K562 (cell line): ENCODE measurements around the gene SCMH1. TPM values are rescaled to one million over a fixed set of nuclear protein-coding genes. Genes with fewer than 3 reads are reported as not detected.

Experiments
- ATAC-seq: fragments of 200-7000 bp; cut with Tn5 transposase; 3 replicates; pipeline ENCODE4 v1.9.1; 2020; ENCODE audit warnings: moderate library complexity
- BruUV-seq: library from RNA; stranded (reverse); fragments of 400-500 nt; replicated peaks from 2 replicates; lab custom pipeline; 2021; lab: Mats Ljungman, UMichigan
- CTCF ChIA-PET: fragments of 300-600 bp; formaldehyde crosslinking; extraction: SDS; loops from one replicate; lab custom pipeline; 2021; ENCODE audit warnings: low intra/inter-chr PET ratio; lab: Yijun Ruan, JAX
- POLR2A ChIA-PET: fragments of 300-600, 350-650 bp; sonication (Branson Sonifier 250); formaldehyde crosslinking; extraction: SDS; loops from one replicate; lab custom pipeline; 2021; ENCODE audit warnings: antibody characterized with exemption, inconsistent platforms; lab: Yijun Ruan, JAX
- DNase-seq, 4 experiments: peaks; one replicate each; pipeline versions ENCODE4 v3.0.0 to v3.0.0-alpha.2; 2011 to 2018; ENCODE audit warnings: low spot score in 3 of 4, mixed read lengths in 3 of 4; ENCODE audit errors: extremely low read depth in 1 of 4
- FAIRE-seq: peaks from 2 replicates; lab custom pipeline; 2011; peaks lifted over from hg19 to GRCh38; lab: Jason Lieb, UNC
- H2AFZ ChIP-seq: 2 replicates; pipeline ENCODE4 v1.6.0; 2011; ENCODE audit warnings: low read depth, low read length, control low read depth, inconsistent platforms
- H3K27ac ChIP-seq: fragments of 200-600 bp; 3 replicates; pipeline ENCODE4 v1.8.0; 2011; ENCODE audit warnings: low read depth, mild to moderate bottlenecking, control low read depth, inconsistent platforms, low read length, moderate library complexity, mixed read lengths; ENCODE audit errors: extremely low read depth
- H3K27me3 ChIP-seq, 2 experiments: fragments of 300-600 bp in 1 of 2; 2 replicates in 1 of 2; 3 replicates in 1 of 2; pipeline versions ENCODE4 v1.6.0 to v1.8.0; 2011; ENCODE audit warnings: inconsistent platforms in 2 of 2, low read length in 2 of 2, mild to moderate bottlenecking in 1 of 2, mixed read lengths in 1 of 2, moderate library complexity in 1 of 2; ENCODE audit not compliant: control insufficient read depth in 2 of 2, insufficient read depth in 2 of 2
- H3K36me3 ChIP-seq: fragments of 300-600 bp; 3 replicates; pipeline ENCODE4 v1.8.0; 2011; ENCODE audit warnings: mild to moderate bottlenecking, low read length, inconsistent platforms; ENCODE audit not compliant: control insufficient read depth, insufficient read depth
- H3K4me1 ChIP-seq, 2 experiments: fragments of 200-600 bp in 1 of 2; replicated peaks in 1 of 2; 2 replicates in 1 of 2; 3 replicates in 1 of 2; pipeline versions ENCODE4 v1.5.1 to v1.8.0; 2011; ENCODE audit warnings: inconsistent platforms in 2 of 2, low read length in 2 of 2, mild to moderate bottlenecking in 1 of 2, mixed read lengths in 1 of 2, moderate library complexity in 1 of 2; ENCODE audit not compliant: control insufficient read depth in 2 of 2, insufficient read depth in 2 of 2
- H3K4me2 ChIP-seq: 2 replicates; pipeline ENCODE4 v1.6.1; 2011; ENCODE audit warnings: low read length, control low read depth, inconsistent platforms, mixed read lengths; ENCODE audit not compliant: insufficient read depth
- H3K4me3 ChIP-seq: fragments of 200-600 bp; sonication (generic), shearing (Covaris generic); 2 replicates; pipeline ENCODE4 v1.5.1; 2016; ENCODE audit warnings: control low read depth, inconsistent platforms
- H3K79me2 ChIP-seq: fragments of 200-600 bp; 3 replicates; pipeline ENCODE4 v1.8.0; 2011; ENCODE audit warnings: low read length, inconsistent platforms; ENCODE audit not compliant: control insufficient read depth, insufficient read depth
- H3K9ac ChIP-seq, 2 experiments: 2 replicates each; pipeline versions ENCODE4 v1.6.0 to v1.6.1; 2011; ENCODE audit warnings: low read depth in 2 of 2, low read length in 2 of 2, control low read depth in 1 of 2, inconsistent platforms in 1 of 2, mild to moderate bottlenecking in 1 of 2, mixed read lengths in 1 of 2; ENCODE audit not compliant: insufficient read depth in 1 of 2
- H3K9me1 ChIP-seq: one replicate; pipeline ENCODE4 v1.6.0; 2011; ENCODE audit warnings: inconsistent platforms, mild to moderate bottlenecking, low read length, moderate library complexity; ENCODE audit not compliant: control insufficient read depth, insufficient read depth
- H3K9me3 ChIP-seq: replicated peaks from 2 replicates; pipeline ENCODE4 v1.5.1; 2011; ENCODE audit warnings: low read depth, low read length, inconsistent platforms; ENCODE audit not compliant: control insufficient read depth, insufficient read depth
- H4K20me1 ChIP-seq: replicated peaks from 2 replicates; pipeline ENCODE4 v1.6.1; 2011; ENCODE audit warnings: low read length, inconsistent platforms, mixed read lengths; ENCODE audit not compliant: control insufficient read depth, insufficient read depth
- COPS2 ChIP-seq: fragments of 450-650 bp; conservative IDR thresholded peaks from 2 replicates; pipeline ENCODE4 v1.6.1; 2016; ENCODE audit warnings: mild to moderate bottlenecking, moderate library complexity
- CTBP1 ChIP-seq: fragments of 450-650 bp; IDR thresholded peaks from 2 replicates; pipeline ENCODE4 v1.6.1; 2016; ENCODE audit warnings: borderline replicate concordance
- ELF2 ChIP-seq: fragments of 250-450 bp; sonication (Bioruptor Pico); IDR thresholded peaks from 2 replicates; pipeline ENCODE4 v1.5.0; 2021; ENCODE audit warnings: mild to moderate bottlenecking
- HDAC1 ChIP-seq, 2 experiments: fragments of 450-650 bp; IDR thresholded peaks; 2 replicates each; pipeline ENCODE4 v1.6.1; 2016 to 2017; ENCODE audit warnings: inconsistent platforms in 1 of 2, mild to moderate bottlenecking in 1 of 2, moderate library complexity in 1 of 2
- LCOR ChIP-seq: sonication (generic); formaldehyde crosslinking; IDR thresholded peaks from 2 replicates; pipeline ENCODE4 v1.8.0; 2022; ENCODE audit warnings: mild to moderate bottlenecking, missing genetic modification reagents
- NR2F6 ChIP-seq: fragments of 450-650 bp; formaldehyde crosslinking; IDR thresholded peaks from 2 replicates; pipeline ENCODE4 v1.4.0; 2020; ENCODE audit warnings: mild to moderate bottlenecking
- PHTF2 ChIP-seq: fragments of 250-450 bp; sonication (Bioruptor Pico); IDR thresholded peaks from 2 replicates; pipeline ENCODE4 v1.5.0; 2021; ENCODE audit warnings: mild to moderate bottlenecking
- POLR2H ChIP-seq: IDR thresholded peaks from 2 replicates; pipeline ENCODE4 v1.6.1; 2016; ENCODE audit warnings: missing genetic modification characterization, low read depth, mild to moderate bottlenecking, control low read depth, missing compliant biosample characterization, moderate library complexity
- SMARCC2 ChIP-seq: fragments of 450-650 bp; IDR thresholded peaks from 2 replicates; pipeline ENCODE4 v1.6.1; 2017; ENCODE audit warnings: antibody characterized with exemption, moderate library complexity, mild to moderate bottlenecking, low read depth
- SMARCE1 ChIP-seq: fragments of 450-650 bp; IDR thresholded peaks from 2 replicates; pipeline ENCODE4 v1.7.1; 2016; ENCODE audit warnings: mild to moderate bottlenecking
- SP2 ChIP-seq: IDR thresholded peaks from 2 replicates; pipeline ENCODE4 v1.6.1; 2011; ENCODE audit warnings: mild to moderate bottlenecking, low read depth, low read length, moderate library complexity; ENCODE audit not compliant: poor library complexity, severe bottlenecking; ENCODE audit errors: extremely low read depth
- WGBS: fragments of 100-300 bp; shearing (Covaris generic); methylation state at CpG from one replicate; pipeline ENCODE4 v1.1.6; 2016; ENCODE audit warnings: low coverage, mixed read lengths; ENCODE audit not compliant: insufficient coverage; ENCODE audit errors: missing lambda C conversion rate; 5-methylcytosine and 5-hydroxymethylcytosine counted together
- in situ Hi-C: fragments of 300-500 bp; cut with MboI; formaldehyde crosslinking; loops from 4 replicates; pipeline ENCODE4 v1.15.0; 2018; ENCODE audit warnings: inconsistent platforms, mixed read lengths
- intact Hi-C: fragments of 100-400 bp; cut with micrococcal nuclease; formaldehyde crosslinking; loops from 2 replicates; pipeline ENCODE4 v1.14.2; 2022
- polyA plus RNA-seq, 8 experiments: library from polyadenylated mRNA; depleted of rRNA in 4 of 8; stranded (reverse) in 5 of 8; unstranded in 3 of 8; fragments of >200 nt; fragmentation: Nextera tagmentation in 2 of 8; fragmentation: Illumina TruSeq in 1 of 8; extraction: Ambion mirVana in 2 of 8; extraction: Trizol in 1 of 8; gene quantifications; 2 replicates each; pipeline versions ENCODE4 v1.2.1 to v1.2.3, GENCODE V29; 2011 to 2014; ENCODE audit warnings: inconsistent platforms in 1 of 8, missing spikeins in 1 of 8
- total RNA-seq, 7 experiments: library from RNA; depleted of rRNA in 6 of 7; stranded (reverse); fragments of >200 nt in 6 of 7; fragmentation: Illumina TruSeq in 2 of 7; extraction: Trizol in 2 of 7; gene quantifications; 2 replicates each; pipeline versions ENCODE4 v1.2.1 to v1.2.3, GENCODE V29; 2011 to 2021; ENCODE audit warnings: low replicate concordance in 1 of 7
- TF ChIP-seq, protein P1 (sequence below): sonication (generic); formaldehyde crosslinking; IDR thresholded peaks from 2 replicates; pipeline ENCODE4 v1.8.0; 2022; ENCODE audit warnings: mild to moderate bottlenecking, missing genetic modification reagents
- TF ChIP-seq, protein P2 (sequence below): fragments of 250-450 bp; sonication (Bioruptor Pico); IDR thresholded peaks from 2 replicates; pipeline ENCODE4 v1.8.0; 2021; ENCODE audit warnings: moderate library complexity, mild to moderate bottlenecking, inconsistent platforms
- TF ChIP-seq, protein P3 (sequence below): fragments of 450-650 bp; IDR thresholded peaks from 2 replicates; pipeline ENCODE4 v1.6.1; 2017; ENCODE audit warnings: mild to moderate bottlenecking, moderate library complexity
- TF ChIP-seq, protein P4 (sequence below): fragments of 450-650 bp; formaldehyde crosslinking; IDR thresholded peaks from 2 replicates; pipeline ENCODE4 v1.4.0; 2022; ENCODE audit warnings: missing genetic modification characterization
- TF ChIP-seq, protein P5 (sequence below), 3 experiments: fragments of 200-800 bp in 1 of 3; sonication (Bioruptor generic) in 1 of 3; sonication (generic) in 1 of 3; formaldehyde crosslinking in 1 of 3; IDR thresholded peaks; 2 replicates each; pipeline versions ENCODE4 v1.6.1 to v1.8.0; 2016 to 2022; ENCODE audit warnings: mild to moderate bottlenecking in 2 of 3, missing compliant biosample characterization in 2 of 3, missing genetic modification characterization in 2 of 3, missing genetic modification reagents in 1 of 3

SCMH1 gene
- total and polyA plus RNA-seq, 9 of the 15 experiments (the other 6 are each of a cell fraction or from before 2014, with no cell fraction given): 8.5 to 37.0 (median 26.8) TPM

DNA sequence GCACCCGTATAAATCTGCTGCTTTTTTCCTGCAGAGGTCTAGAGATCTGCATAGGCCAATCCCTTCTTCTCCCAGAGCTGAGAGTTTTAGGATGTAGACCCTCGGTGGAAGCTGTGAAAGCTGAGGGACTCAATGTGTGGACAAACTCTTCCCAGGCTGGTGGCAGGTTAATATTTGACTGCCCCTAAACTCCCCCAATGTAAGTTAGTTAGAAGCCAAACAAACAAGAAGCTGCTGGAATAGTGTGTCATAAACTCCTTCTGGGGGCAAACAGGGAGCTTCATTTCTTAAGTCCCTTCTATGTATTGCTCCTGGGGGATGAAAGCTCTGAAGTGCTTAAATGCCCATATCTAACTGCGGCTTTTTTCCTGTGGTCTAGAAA, 72.3 kb downstream of the SCMH1 start:
- Histone ChIP-seq H3K79me2 (no peaks in the 10 kb centered on the region), H3K4me3 (no peak overlapping the region), H3K9ac (no peak overlapping the region), H3K36me3 (no peaks in the 10 kb centered on the region), H2AFZ (no peak overlapping the region), H3K4me1 (no peaks in the 10 kb centered on the region), H3K27me3 (no peaks in the 10 kb centered on the region), H3K9me1 (no peaks in the 10 kb centered on the region), H3K27ac (no peak overlapping the region), H3K9me3 (0 out of 2 replicates have a peak, but pooled peaks cover 5% of the 10 kb centered on the region), H3K4me2 (no peak overlapping the region), H4K20me1 (no peaks in the 10 kb centered on the region)
- ChIA-PET POLR2A (interaction anchor here (1.1 kb wide), 1 partner anchor 14 kb away, joined by 3 read pairs; no protein-coding TSS in a partner anchor), CTCF (no interaction called here)
- no peak for ATAC-seq
- intact Hi-C loops (no loop called here), in situ Hi-C loops (no loop called here)
- no TSS peak for BruUV-seq
- DNase-seq: no peak
- no peak for TF ChIP-seq ELF2 (CRISPR knock-in tag)
- TF ChIP-seq LCOR (CRISPR knock-in tag): no peak
- TF ChIP-seq, protein P1, sequence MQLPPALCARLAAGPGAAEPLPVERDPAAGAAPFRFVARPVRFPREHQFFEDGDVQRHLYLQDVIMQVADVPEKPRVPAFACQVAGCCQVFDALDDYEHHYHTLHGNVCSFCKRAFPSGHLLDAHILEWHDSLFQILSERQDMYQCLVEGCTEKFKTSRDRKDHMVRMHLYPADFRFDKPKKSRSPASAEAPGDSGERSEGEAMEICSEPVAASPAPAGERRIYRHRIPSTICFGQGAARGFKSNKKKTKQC: no peak
- no peak for TF ChIP-seq SMARCC2
- TF ChIP-seq SMARCE1: no peak
- no peak for TF ChIP-seq SP2
- TF ChIP-seq, protein P2, sequence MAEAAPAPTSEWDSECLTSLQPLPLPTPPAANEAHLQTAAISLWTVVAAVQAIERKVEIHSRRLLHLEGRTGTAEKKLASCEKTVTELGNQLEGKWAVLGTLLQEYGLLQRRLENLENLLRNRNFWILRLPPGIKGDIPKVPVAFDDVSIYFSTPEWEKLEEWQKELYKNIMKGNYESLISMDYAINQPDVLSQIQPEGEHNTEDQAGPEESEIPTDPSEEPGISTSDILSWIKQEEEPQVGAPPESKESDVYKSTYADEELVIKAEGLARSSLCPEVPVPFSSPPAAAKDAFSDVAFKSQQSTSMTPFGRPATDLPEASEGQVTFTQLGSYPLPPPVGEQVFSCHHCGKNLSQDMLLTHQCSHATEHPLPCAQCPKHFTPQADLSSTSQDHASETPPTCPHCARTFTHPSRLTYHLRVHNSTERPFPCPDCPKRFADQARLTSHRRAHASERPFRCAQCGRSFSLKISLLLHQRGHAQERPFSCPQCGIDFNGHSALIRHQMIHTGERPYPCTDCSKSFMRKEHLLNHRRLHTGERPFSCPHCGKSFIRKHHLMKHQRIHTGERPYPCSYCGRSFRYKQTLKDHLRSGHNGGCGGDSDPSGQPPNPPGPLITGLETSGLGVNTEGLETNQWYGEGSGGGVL (CRISPR knock-in tag): no peak
- TF ChIP-seq, protein P3, sequence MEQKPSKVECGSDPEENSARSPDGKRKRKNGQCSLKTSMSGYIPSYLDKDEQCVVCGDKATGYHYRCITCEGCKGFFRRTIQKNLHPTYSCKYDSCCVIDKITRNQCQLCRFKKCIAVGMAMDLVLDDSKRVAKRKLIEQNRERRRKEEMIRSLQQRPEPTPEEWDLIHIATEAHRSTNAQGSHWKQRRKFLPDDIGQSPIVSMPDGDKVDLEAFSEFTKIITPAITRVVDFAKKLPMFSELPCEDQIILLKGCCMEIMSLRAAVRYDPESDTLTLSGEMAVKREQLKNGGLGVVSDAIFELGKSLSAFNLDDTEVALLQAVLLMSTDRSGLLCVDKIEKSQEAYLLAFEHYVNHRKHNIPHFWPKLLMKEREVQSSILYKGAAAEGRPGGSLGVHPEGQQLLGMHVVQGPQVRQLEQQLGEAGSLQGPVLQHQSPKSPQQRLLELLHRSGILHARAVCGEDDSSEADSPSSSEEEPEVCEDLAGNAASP: no peak
- TF ChIP-seq, protein P4, sequence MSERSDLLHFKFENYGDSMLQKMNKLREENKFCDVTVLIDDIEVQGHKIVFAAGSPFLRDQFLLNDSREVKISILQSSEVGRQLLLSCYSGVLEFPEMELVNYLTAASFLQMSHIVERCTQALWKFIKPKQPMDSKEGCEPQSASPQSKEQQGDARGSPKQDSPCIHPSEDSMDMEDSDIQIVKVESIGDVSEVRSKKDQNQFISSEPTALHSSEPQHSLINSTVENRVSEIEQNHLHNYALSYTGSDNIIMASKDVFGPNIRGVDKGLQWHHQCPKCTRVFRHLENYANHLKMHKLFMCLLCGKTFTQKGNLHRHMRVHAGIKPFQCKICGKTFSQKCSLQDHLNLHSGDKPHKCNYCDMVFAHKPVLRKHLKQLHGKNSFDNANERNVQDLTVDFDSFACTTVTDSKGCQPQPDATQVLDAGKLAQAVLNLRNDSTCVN (CRISPR knock-in tag): no peak
- TF ChIP-seq HDAC1 (IDR thresholded peaks at IDR 0.05): no peak
- TF ChIP-seq PHTF2 (CRISPR knock-in tag): no peak
- TF ChIP-seq NR2F6: no peak
- TF ChIP-seq POLR2H (tag): no peak
- TF ChIP-seq COPS2: no peak
- TF ChIP-seq, protein P5, sequence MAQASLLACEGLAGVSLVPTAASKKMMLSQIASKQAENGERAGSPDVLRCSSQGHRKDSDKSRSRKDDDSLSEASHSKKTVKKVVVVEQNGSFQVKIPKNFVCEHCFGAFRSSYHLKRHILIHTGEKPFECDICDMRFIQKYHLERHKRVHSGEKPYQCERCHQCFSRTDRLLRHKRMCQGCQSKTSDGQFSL (CRISPR knock-in tag; IDR thresholded peaks at IDR 0.05): no peak
- TF ChIP-seq, protein P5 (tag; IDR thresholded peaks at IDR 0.05): no peak
- TF ChIP-seq CTBP1: no peak
- FAIRE-seq: no peak
- 91% methylated on average over 3 of the region's 3 CpGs for WGBS
